Neural progenitor cell (in vitro differentiated cells): ENCODE measurements around the gene TRABD. TPM values are rescaled to one million over a fixed set of nuclear protein-coding genes. Genes with fewer than 3 reads are reported as not detected.
A peak's percentile ranks its signal among the peaks of the same experiment; 100 is the strongest.

Experiments
- DNase-seq: peaks from one replicate; pipeline ENCODE4 v3.0.0-alpha.2; 2016; ENCODE audit warnings: low spot score
- H2AFZ ChIP-seq: fragments of 200-600 bp; sonication (generic); replicated peaks from 2 replicates; pipeline ENCODE4 v1.6.1; 2016; ENCODE audit warnings: antibody characterized with exemption
- H3F3A ChIP-seq: fragments of 200-600 bp; sonication (generic); 2 replicates; pipeline ENCODE4 v1.6.1; 2016; ENCODE audit warnings: antibody characterized with exemption, low read depth
- H3K27ac ChIP-seq: fragments of 200-600 bp; sonication (generic); 2 replicates; pipeline ENCODE4 v1.5.1; 2016; ENCODE audit warnings: mild to moderate bottlenecking
- H3K27me3 ChIP-seq: fragments of 200-600 bp; sonication (generic); 2 replicates; pipeline ENCODE4 v1.6.1; 2016; ENCODE audit warnings: mild to moderate bottlenecking, moderate library complexity
- H3K36me3 ChIP-seq: fragments of 200-600 bp; sonication (generic); 2 replicates; pipeline ENCODE4 v1.5.1; 2016
- H3K4me1 ChIP-seq: fragments of 200-600 bp; sonication (generic); 2 replicates; pipeline ENCODE4 v1.6.1; 2016; ENCODE audit warnings: mixed run types
- H3K4me2 ChIP-seq: fragments of 200-600 bp; sonication (generic); 2 replicates; pipeline ENCODE4 v1.6.1; 2016
- H3K4me3 ChIP-seq: fragments of 200-600 bp; sonication (generic); 2 replicates; pipeline ENCODE4 v1.5.1; 2016
- H3K79me2 ChIP-seq: fragments of 200-600 bp; sonication (generic); 2 replicates; pipeline ENCODE4 v1.6.1; 2016; ENCODE audit warnings: low read depth
- H3K9ac ChIP-seq: fragments of 200-600 bp; sonication (generic); 2 replicates; pipeline ENCODE4 v1.6.1; 2016
- H3K9me3 ChIP-seq: fragments of 200-600 bp; sonication (generic); 2 replicates; pipeline ENCODE4 v1.5.1; 2016; ENCODE audit warnings: low read depth
- H4K20me1 ChIP-seq: fragments of 200-600 bp; sonication (generic); 2 replicates; pipeline ENCODE4 v1.6.1; 2016; ENCODE audit warnings: low read depth
- H3K27ac Mint-ChIP-seq: 3 replicates; pipeline ENCODE4 v1.8.0; 2021; ENCODE audit warnings: mixed read lengths
- H3K27me3 Mint-ChIP-seq: 2 replicates; pipeline ENCODE4 v1.8.0; 2022; ENCODE audit warnings: low read depth, mild to moderate bottlenecking, inconsistent platforms, moderate library complexity, mixed read lengths; ENCODE audit not compliant: insufficient read depth
- H3K36me3 Mint-ChIP-seq: 3 replicates; pipeline ENCODE4 v1.8.0; 2021; ENCODE audit warnings: mixed read lengths
- H3K4me1 Mint-ChIP-seq: 3 replicates; pipeline ENCODE4 v1.8.0; 2021; ENCODE audit warnings: mixed read lengths
- H3K4me3 Mint-ChIP-seq: 3 replicates; pipeline ENCODE4 v1.8.0; 2021; ENCODE audit warnings: mild to moderate bottlenecking, moderate library complexity, mixed read lengths
- H3K9me3 Mint-ChIP-seq: 3 replicates; pipeline ENCODE4 v1.8.0; 2020; ENCODE audit warnings: mixed read lengths
- CTCF ChIP-seq: fragments of 200-600 bp; sonication (generic); IDR thresholded peaks from 2 replicates; pipeline ENCODE4 v1.5.1; 2017; ENCODE audit warnings: antibody characterized with exemption, mild to moderate bottlenecking
- EZH2 ChIP-seq: fragments of 200-600 bp; sonication (generic); IDR thresholded peaks from 2 replicates; pipeline ENCODE4 v1.6.1; 2017; ENCODE audit warnings: antibody characterized with exemption, mild to moderate bottlenecking, moderate library complexity
- EZH2phosphoT487 ChIP-seq: fragments of 200-600 bp; sonication (generic); IDR thresholded peaks from 2 replicates; pipeline ENCODE4 v1.6.1; 2017; ENCODE audit warnings: antibody characterized with exemption
- total RNA-seq: library from RNA; depleted of rRNA; stranded (reverse); fragments of >200 nt; gene quantifications from 2 replicates; pipeline ENCODE4 v1.2.3, GENCODE V29; 2015; ENCODE audit warnings: low replicate concordance

Gene TRABD
- total RNA-seq, 1 donor from 2014 or later = 15.4 TPM

- no peak overlapping the region for H3K4me3 ChIP-seq
- H3K4me3 Mint-ChIP-seq = peak overlapping the region; percentile 12
- no peak overlapping the region for H2AFZ ChIP-seq
- H3K9me3 ChIP-seq = no peaks in the 10 kb centered on the region
- H3K27ac ChIP-seq = no peak overlapping the region
- H3K36me3 ChIP-seq = no peaks in the 10 kb centered on the region
- no peak overlapping the region for H3K9ac ChIP-seq
- H3K79me2 ChIP-seq = peaks cover 12% of the 10 kb centered on the region
- H3F3A ChIP-seq = peaks cover 4% of the 10 kb centered on the region
- H3K27me3 Mint-ChIP-seq = peaks cover 2% of the 10 kb centered on the region
- no peaks in the 10 kb centered on the region for H3K4me1 ChIP-seq
- H3K4me1 Mint-ChIP-seq = peaks cover 7% of the 10 kb centered on the region
- H3K9me3 Mint-ChIP-seq = no peaks in the 10 kb centered on the region
- DNase-seq = no peak
- no peak for TF ChIP-seq EZH2
- no peak for TF ChIP-seq EZH2phosphoT487
- no peak for TF ChIP-seq CTCF
- peaks cover 31% of the 10 kb centered on the region for H3K36me3 Mint-ChIP-seq
- H3K4me2 ChIP-seq = no peak overlapping the region
- H3K27ac Mint-ChIP-seq = no peak overlapping the region
- no peaks in the 10 kb centered on the region for H3K27me3 ChIP-seq
- peaks cover 27% of the 10 kb centered on the region for H4K20me1 ChIP-seq
Measured at GRCh38 chr22:50208939-50209892, 23.5 kb downstream of the TRABD start.

GRCh38 chr22:50209893-50210292 is 24.2 kb downstream of the TRABD start:
- Mint-ChIP-seq H3K27me3 (peaks cover 2% of the 10 kb centered on the region), H3K36me3 (peaks cover 30% of the 10 kb centered on the region), H3K4me1 (peaks cover 7% of the 10 kb centered on the region), H3K9me3 (no peaks in the 10 kb centered on the region), H3K4me3 (peak overlapping the region; percentile 12), H3K27ac (peak overlapping the region; percentile 50)
- no peaks in the 10 kb centered on the region for H3K4me1 ChIP-seq
- H3K36me3 ChIP-seq = no peaks in the 10 kb centered on the region
- peaks cover 27% of the 10 kb centered on the region for H4K20me1 ChIP-seq
- peak; percentile 65 for DNase-seq
- no peaks in the 10 kb centered on the region for H3K9me3 ChIP-seq
- H3K9ac ChIP-seq = no peak overlapping the region
- H3K27ac ChIP-seq = no peak overlapping the region
- peaks cover 4% of the 10 kb centered on the region for H3F3A ChIP-seq
- H3K4me2 ChIP-seq = no peak overlapping the region
- TF ChIP-seq CTCF (peak; percentile 82), EZH2phosphoT487 (no peak)
- H3K4me3 ChIP-seq = no peak overlapping the region
- no peak overlapping the region for H2AFZ ChIP-seq
- H3K79me2 ChIP-seq = peaks cover 13% of the 10 kb centered on the region
- no peaks in the 10 kb centered on the region for H3K27me3 ChIP-seq

DNA sequence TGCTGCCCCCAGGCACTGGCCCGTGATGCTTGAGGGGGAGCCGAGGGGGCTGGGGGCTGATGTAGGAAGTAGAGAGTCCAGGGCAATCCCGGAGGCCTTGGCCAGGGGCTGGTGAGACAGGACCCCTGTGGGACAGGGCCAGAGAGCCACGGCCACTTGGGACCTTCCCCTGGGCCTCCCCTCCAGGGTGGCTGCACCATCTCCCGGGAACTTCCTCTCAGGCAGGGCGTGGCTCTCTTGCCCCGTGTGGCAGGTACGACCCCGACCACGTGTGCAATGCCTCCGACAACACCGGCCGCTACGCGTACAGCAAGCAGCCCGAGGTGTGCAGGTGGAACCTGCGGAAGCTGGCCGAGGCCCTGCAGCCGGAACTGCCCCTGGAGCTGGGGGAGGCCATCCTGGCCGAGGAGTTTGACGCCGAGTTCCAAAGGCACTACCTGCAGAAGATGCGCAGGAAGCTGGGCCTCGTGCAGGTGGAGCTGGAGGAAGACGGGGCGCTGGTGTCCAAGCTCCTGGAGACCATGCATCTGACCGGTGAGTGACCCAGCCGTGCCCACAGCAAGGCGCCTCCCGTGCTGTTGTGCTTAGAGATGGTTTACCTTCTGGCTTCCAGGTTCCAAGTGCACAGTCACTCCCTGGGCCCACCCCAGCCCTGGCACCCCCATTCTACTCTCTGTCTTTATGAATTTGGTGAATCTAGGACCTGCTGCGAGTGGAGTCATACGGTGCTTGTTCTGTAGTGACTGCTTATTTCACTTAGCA is 24.8 kb downstream of the TRABD start:
- Histone ChIP-seq H3K27ac (no peak overlapping the region), H3K4me1 (no peaks in the 10 kb centered on the region), H3K4me2 (no peak overlapping the region), H3K9me3 (no peaks in the 10 kb centered on the region), H3F3A (peaks cover 4% of the 10 kb centered on the region), H3K36me3 (no peaks in the 10 kb centered on the region), H4K20me1 (peaks cover 24% of the 10 kb centered on the region), H3K9ac (no peak overlapping the region), H3K79me2 (peaks cover 13% of the 10 kb centered on the region), H3K27me3 (no peaks in the 10 kb centered on the region), H2AFZ (no peak overlapping the region), H3K4me3 (no peak overlapping the region)
- DNase-seq = no peak
- no peaks in the 10 kb centered on the region for H3K9me3 Mint-ChIP-seq
- TF ChIP-seq EZH2phosphoT487 = no peak
- TF ChIP-seq CTCF = no peak
- no peak for TF ChIP-seq EZH2
- H3K27me3 Mint-ChIP-seq = peaks cover 4% of the 10 kb centered on the region
- H3K4me3 Mint-ChIP-seq = no peak overlapping the region
- peaks cover 27% of the 10 kb centered on the region for H3K36me3 Mint-ChIP-seq
- H3K4me1 Mint-ChIP-seq = peaks cover 7% of the 10 kb centered on the region
- H3K27ac Mint-ChIP-seq = peak overlapping the region; percentile 28
